GM10847 (cell line): ENCODE results near the gene GJC2.

ENCODE experiments used
- POLR2A ChIP-seq: IDR thresholded peaks from 2 replicates; pipeline ENCODE4 v1.6.1; 2011; ENCODE audit not compliant: insufficient read length; ENCODE audit errors: extremely low read depth

GJC2 gene

DNA sequence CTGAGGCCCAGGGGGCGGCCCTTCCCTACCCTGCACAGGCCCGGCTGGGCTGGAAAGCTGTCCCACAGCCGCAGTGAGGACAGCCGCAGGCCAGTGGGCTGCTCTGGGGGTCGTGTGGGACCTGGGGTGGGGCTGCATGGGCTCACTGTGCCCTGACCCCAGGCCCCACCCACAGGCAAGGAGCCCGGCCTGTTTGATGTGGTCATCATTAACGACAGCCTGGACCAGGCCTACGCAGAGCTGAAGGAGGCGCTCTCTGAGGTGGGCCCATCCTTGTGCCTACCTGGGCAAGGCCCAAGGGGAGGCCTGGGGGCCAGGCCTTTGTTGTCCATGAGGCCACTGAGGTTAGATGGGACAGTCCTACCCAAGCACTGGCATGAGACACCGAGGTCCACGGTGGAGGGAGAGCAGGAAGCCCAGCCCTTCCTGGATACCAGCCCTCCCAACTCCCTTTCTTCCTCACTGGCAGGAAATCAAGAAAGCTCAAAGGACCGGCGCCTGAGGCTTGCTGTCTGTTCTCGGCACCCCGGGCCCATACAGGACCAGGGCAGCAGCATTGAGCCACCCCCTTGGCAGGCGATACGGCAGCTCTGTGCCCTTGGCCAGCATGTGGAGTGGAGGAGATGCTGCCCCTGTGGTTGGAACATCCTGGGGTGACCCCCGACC is 1.4 kb upstream of the GJC2 start:
- no peak for TF ChIP-seq POLR2A

DNA sequence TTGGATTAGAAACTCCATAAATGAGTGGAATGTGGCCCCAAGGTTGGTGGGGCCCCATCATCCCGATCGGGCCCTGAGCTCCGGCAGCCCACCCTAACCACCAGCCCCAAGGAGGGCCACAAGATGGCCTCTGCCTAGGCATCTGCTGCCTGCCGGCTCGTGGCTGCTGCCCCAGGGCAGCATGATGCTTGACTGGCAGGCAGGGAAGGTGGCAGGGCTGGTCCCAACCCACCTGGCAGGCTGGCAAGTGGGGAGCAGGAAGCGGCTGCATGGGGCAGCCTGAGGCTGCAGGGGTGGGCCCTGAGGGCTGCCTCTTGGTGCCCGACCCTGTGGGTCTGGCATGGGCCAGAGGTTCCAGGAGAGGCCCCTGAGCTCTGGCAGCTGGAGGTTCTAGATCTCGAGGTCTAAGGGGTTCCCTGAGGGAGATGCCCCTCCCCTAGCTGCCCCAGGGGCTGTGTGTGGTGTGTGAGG is 760 bp upstream of the GJC2 start:
- TF ChIP-seq POLR2A = no peak

DNA sequence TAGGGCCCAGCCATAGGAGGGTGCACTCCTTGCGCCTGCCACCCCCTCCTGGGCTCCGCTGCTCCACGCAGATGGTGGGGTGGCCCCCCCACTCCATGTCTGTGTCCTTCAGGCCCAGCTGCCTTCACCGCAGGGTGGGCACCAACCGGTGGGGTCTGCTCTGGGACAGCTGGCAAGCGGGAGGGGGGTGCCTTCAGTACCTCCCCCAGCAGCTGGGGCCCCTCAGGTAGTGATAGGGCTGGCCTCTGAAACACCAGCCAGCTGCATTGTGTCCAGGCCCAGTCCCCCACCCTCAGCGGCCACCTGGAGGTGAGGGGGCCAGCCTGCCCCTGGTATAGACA is 360 bp downstream of the GJC2 start:
- TF ChIP-seq POLR2A = no peak

DNA sequence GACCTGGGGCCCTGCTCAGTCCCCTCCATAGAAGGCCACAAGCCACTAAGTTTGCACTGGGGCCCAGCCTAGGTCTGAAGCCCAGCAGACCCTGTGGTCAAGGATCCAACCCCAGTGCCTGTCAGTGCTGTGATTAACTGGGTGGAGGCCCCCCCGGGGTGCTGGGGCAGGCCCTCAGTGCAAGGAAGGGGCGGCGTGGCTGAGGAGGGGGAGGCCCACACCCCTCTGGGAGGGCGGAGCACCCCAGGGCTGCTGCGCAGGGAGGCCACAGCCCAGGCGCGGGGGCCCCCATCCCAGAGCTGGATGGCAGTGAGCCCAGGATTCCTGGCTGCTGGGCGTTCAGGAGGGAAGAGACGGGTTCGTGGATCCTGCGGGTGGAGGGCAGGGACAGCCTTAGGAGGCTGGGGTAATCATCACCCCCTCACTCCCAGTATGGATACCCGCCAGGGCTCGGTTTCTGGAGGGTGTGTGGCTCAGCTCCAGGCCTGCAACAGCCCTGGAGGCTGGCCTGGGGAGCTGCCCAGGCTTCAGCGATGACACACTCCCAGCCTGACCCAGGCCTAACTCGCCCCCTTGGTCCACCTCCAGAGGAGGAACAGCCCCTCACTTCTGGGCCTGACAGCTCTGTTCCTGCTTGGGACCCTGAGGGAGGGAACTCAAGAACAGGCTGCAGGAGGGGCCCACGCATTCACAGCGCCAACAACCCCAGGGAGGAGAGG is 890 bp downstream of the GJC2 start:
- no peak for TF ChIP-seq POLR2A

DNA sequence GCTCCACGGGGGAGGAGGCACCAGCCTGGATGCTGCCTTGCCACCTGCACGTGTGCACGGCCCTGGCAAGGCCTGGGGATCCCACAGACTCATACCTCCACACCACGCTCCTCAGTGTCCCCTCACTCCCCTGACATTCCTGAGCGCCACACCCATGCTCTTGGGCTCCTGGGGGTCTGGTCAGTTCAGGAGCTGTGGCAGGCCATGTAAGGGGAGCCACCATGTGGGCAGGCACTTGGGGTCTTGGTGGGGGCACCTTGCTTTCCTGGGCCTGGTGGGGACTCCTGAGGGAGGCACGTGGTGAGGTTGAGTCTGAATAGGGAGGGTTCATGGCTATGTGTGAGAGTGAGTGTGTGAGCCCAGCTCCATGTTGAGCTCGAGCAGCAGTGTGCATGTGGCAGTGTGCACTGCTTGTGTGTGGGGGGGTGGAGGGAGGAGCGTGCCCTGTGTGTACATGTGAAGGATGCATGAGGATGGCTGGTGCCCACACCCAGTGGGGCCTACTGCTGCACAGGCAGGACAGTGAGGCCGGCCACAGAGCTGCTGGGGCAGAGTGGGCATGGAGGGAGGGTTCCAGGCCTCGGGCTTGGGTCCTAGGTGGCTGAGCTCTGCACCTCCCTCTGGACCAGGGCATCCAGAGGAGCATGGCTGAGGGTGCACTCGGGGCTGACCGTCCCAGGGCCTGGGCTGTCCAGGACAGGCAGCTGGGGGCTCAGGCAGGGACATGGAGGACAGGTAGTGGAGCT is 1.6 kb downstream of the GJC2 start:
- no peak for TF ChIP-seq POLR2A

DNA sequence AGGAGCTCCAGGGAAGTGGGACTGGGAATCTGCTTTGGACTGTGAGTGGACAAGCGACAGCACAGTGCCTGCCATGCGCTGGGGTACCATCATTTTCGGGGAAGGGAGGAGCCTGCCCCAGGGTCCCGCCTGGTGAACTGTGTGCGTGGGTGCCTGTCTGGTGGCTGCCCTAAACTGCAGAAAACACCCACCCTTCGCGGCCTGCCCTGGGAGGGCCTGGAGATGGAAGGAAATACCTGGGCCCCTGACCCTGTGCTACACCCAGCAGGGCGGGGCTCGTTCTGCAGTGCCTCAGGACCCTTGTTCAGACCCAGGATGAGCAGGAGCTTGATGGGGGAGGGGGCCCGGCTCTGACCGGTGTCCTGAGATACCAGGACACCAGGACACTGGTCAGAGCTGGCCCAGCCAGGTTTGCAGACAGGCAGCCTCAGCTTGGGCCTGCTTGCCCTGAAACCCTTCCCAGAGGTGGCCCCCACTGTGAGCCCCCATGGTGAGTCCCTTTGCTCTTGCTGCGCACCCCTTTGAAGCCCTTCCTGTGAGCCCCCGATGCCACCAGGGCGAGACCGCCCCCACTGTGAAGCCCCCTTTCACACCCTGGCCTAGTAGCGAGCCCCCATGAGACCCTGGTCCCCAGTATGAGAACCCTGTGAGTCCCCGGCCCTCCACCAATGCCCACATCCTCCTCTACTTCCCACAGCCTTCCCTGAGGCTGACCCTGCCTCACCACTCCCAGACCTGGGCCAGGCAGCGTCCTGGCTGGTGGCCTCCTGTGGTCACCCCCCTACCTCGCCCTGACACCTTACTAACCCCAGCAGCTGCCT is 2.6 kb downstream of the GJC2 start:
- no peak for TF ChIP-seq POLR2A

DNA sequence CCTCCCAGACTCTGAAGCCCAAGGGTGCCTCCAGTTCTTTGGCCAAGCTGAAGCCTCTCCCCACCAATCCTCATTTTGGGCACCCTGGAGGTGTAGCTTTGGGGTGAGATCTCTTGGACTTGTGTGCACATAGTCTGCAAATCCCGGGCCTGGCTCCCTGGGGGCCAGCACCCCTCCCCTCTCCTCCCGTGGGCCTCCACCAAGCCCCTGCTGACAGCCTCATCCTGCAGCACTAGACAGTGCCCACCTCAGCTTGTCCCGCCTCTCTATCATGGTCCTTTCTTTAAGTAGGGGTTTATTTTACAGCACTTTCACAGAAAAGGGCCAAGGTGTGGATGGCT is 3.2 kb downstream of the GJC2 start:
- TF ChIP-seq POLR2A = no peak

DNA sequence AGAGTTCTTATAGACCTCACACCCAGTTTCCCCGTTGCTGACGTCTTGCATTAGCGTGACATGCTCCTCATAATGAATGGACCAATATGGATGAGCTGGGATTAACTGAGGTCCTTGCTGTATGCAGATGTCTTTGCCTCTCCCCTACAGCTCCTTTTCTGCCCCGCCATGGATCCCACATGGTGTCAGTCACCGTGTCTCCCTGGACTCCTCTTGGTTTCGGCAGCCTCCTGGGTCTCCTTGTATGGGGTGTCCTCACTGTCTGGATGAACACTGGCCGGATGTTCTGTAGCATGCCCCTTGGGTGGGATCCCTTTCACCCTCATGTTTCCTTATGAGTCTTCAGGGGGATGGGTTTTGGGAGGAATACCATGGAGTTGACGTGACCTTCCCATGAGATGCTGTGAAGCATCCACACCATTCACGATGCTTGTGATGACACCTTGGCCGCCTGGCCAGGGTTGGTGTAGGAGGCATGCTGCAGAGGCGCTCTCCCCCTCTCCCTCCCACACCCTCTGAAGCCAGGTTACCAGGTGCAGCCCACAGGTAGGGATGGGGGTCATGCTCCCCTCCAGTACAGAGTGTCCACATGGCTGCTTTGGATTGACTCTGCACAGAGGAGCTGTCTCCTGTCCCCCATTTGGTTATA is 4.4 kb downstream of the GJC2 start:
- no peak for TF ChIP-seq POLR2A

DNA sequence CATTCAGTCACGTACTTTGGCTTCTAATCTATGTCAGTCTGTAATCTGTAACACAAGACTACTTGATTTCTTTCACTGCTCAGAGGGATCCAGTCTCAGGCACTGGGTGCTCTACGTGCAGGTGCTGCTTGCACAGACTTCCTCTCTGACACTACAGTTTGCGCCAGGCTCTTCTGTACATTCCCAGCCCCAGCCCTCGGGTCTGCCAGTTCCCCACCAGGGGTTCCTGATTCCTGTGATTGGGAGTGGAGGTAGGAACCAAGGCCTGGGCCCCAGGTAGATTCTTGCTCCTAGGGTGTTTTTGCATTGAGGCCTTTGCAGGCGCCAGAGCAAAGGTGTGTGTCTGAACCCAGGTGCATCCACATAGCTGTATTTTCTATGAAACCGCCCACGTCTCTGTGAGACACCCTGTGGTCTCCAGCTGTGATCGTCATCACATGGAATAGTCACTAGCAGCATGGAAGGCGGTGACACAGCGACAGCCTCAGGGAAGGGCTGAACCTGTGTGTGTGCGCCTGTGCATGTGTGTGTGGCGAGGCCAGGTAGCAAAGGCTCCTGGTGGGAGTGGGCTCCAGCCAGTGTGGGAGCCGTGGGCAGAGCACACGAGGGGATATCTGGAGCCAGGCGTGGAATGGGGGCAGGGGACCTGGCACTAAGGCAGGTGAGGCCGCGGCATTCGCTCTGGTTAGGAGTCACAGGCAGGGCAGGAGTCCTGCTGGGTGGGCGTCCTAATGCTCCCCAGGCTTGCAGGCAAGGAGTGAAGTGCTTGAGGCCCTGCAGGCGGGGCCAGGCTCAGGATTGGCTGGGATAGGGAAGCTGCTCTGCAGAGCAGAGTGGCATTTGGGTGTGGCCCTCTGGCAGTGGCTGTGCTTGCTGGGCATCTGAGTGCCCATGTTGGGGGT is 5.2 kb downstream of the GJC2 start:
- TF ChIP-seq POLR2A = no peak

DNA sequence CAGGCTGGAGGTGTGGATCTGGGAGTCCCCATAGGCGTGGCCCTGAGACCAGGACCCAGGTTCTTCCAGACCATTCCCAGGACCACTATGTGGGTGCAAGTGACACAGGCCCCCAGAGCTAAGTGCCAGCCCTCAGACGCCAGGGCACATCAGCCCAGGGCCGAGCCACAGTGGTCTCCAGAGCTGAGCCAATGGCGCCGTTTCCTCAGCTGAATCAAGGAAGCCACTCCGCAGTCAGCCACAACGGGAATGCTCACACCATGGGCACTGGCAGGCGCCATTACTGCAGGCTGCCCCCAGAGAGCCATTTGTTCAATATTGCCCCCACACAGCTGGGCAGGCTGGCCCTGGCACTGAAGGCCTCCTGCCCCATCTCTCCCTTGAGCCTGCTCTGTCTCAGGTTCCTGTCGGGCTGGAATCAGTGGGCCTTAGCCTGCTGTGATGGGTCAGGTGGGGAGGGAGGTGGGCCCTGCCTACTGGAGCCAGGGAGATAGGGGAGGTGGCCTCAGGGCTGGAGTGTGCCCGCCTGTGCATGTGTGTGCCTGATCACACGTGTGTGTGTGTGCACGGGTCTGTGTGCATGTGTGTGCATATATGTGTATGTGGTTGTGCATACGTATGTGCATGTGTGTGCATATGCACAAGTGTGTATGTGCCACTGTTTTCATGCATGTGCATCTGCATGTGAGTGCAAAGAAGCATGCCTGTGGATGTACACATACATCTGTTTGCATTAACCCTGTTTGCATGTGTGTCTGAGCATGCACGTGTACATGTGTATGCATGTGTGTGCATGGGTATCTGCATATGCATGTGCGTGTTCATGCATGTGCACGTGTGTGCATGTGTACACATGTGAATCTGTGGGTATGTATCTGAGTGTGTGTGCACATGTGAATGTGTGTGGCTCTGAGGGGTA is 6.1 kb downstream of the GJC2 start:
- no peak for TF ChIP-seq POLR2A

DNA sequence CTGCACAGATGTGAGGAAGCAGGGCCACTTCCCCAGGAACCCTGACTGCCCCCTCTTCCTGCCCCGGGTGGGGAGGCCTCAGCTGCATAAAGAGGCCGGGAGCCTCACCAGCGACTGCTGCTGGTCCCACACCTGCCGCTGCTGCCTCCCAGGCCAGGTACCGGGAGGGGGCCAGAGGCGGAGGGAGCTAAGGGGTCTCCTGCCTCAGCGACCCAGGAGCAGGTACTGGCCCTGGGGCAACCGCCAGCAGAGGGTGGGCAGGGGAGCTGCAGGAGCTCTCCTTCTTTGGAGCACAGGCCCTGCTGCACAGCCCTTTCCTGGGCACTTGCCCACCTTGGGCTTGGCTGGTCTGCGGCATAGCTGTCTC is 6.8 kb downstream of the GJC2 start:
- TF ChIP-seq POLR2A = no peak

DNA sequence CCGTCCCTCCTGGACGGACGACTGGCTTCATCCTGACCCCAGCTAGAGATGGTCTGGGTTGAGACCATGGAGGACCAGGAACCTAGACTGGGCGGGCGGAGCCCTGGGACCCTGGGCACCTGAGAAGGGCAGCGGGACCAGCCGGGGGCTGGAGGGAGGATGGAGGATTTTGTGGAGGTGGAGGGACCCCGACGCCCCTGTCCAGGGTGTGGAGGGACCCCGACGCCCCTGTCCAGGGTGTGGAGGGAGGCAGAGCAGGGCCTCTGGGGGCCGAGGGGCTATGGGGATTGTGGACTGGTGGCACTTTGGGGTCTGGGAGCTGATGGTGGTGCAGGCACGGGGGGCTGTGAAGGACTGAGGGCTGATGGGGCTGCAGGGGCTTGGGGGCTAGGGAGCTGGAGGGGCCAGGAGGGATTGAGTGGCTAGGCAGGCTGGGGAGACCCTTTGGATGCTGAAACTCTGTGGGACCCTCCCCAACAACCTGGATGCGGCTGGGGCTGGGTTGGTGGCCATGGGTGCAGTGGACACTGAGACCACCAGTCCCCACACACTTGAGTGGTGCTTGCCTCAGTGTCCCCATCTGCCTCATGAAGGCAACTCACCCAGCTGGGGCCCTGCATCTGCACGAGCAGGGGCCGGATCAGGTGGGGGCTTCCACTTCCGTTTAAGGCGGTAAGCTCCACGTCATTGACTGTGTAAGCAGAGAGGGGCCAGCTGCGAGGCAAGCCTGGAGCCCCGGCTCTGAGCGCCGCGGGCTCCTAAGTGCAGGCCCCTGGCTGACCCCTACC is 7.4 kb downstream of the GJC2 start:
- TF ChIP-seq POLR2A = no peak
